NT2/D1 (cell line): ENCODE measurements around the gene SOX11.

Source experiments
- YY1 ChIP-seq: IDR thresholded peaks from 2 replicates; pipeline ENCODE4 v1.6.1; 2011; ENCODE audit not compliant: insufficient read length, insufficient read depth
- ZNF274 ChIP-seq: IDR thresholded peaks from 2 replicates; pipeline ENCODE4 v1.6.1; 2011; ENCODE audit warnings: mild to moderate bottlenecking, low read depth, low read length

DNA sequence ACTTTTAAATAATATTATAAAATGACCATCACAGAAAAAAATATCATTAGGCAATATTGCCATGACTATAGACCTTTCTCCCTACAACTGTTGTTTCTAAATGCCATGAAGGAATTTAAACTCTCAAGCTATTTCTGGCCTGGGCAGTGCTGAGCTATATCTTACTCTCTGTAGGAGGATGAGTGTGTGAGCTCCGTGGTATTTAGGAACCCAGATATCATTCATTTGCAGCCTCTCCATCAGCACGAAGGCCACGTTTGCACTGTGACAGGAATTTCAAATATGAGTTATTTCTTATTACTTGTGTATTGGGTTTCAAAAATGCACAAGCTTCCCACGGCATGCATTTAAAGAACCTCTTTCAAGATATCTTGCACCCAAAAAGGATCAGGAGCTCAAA lies 35.0 kb upstream of the SOX11 start:
- TF ChIP-seq YY1, result no peak
- TF ChIP-seq ZNF274, result no peak
